DOHH2 (cell line): ENCODE data around the gene DUSP1.

Experiments
- H3F3A ChIP-seq: fragments of 200-600 bp; sonication (generic), shearing (Covaris generic); 2 replicates; pipeline ENCODE4 v1.6.0; 2016; ENCODE audit warnings: antibody characterized with exemption, mild to moderate bottlenecking; ENCODE audit not compliant: control insufficient read depth, insufficient read depth
- H3K27ac ChIP-seq: fragments of 200-600 bp; sonication (generic); 2 replicates; pipeline ENCODE4 v1.5.1; 2014; ENCODE audit warnings: low read depth, mild to moderate bottlenecking, low read length, moderate library complexity
- H3K27me3 ChIP-seq: fragments of 200-600 bp; sonication (generic); 2 replicates; pipeline ENCODE4 v1.6.1; 2014; ENCODE audit warnings: mild to moderate bottlenecking, low read length, mixed read lengths; ENCODE audit not compliant: control insufficient read depth
- H3K36me3 ChIP-seq: fragments of 200-600 bp; sonication (generic); 2 replicates; pipeline ENCODE4 v1.6.1; 2014; ENCODE audit warnings: mild to moderate bottlenecking, low read length, moderate library complexity, mixed read lengths; ENCODE audit not compliant: control insufficient read depth
- H3K4me1 ChIP-seq: fragments of 200-600 bp; sonication (generic); 2 replicates; pipeline ENCODE4 v1.6.1; 2014; ENCODE audit warnings: mild to moderate bottlenecking, low read length, mixed read lengths; ENCODE audit not compliant: control insufficient read depth
- H3K4me2 ChIP-seq: fragments of 200-600 bp; sonication (generic); 2 replicates; pipeline ENCODE4 v1.6.0; 2014; ENCODE audit warnings: mild to moderate bottlenecking, low read length, moderate library complexity
- H3K4me3 ChIP-seq: fragments of 200-600 bp; sonication (generic); 2 replicates; pipeline ENCODE4 v1.5.1; 2014; ENCODE audit warnings: mild to moderate bottlenecking, low read length, mixed read lengths
- H3K79me2 ChIP-seq: fragments of 200-600 bp; sonication (generic); 2 replicates; pipeline ENCODE4 v1.6.1; 2014; ENCODE audit warnings: mild to moderate bottlenecking, low read length, mixed read lengths; ENCODE audit not compliant: control insufficient read depth
- H3K9me2 ChIP-seq: fragments of 200-600 bp; sonication (generic); replicated peaks from 2 replicates; pipeline ENCODE4 v1.6.1; 2014; ENCODE audit warnings: mild to moderate bottlenecking, low read length, mixed read lengths; ENCODE audit not compliant: control insufficient read depth
- H3K9me3 ChIP-seq: fragments of 200-600 bp; sonication (generic); 2 replicates; pipeline ENCODE4 v1.6.1; 2014; ENCODE audit warnings: antibody characterized with exemption, low read length, mixed read lengths; ENCODE audit not compliant: control insufficient read depth, insufficient read depth
- H4K20me1 ChIP-seq: fragments of 200-600 bp; sonication (generic); 2 replicates; pipeline ENCODE4 v1.6.0; 2014; ENCODE audit warnings: low read depth, mild to moderate bottlenecking, antibody characterized with exemption, low read length, moderate library complexity; ENCODE audit not compliant: control insufficient read depth, insufficient read depth
- CTCF ChIP-seq: fragments of 200-600 bp; sonication (generic); IDR thresholded peaks from one replicate; pipeline ENCODE4 v1.5.1; 2014; ENCODE audit warnings: antibody characterized with exemption, mild to moderate bottlenecking, low read depth, low read length; ENCODE audit not compliant: poor library complexity, severe bottlenecking
- EZH2phosphoT487 ChIP-seq: fragments of 200-600 bp; sonication (generic); IDR thresholded peaks from 2 replicates; pipeline ENCODE4 v1.6.1; 2017; ENCODE audit warnings: borderline replicate concordance, mild to moderate bottlenecking, antibody characterized with exemption, low read length, moderate library complexity, mixed read lengths

The DUSP1 gene

DNA sequence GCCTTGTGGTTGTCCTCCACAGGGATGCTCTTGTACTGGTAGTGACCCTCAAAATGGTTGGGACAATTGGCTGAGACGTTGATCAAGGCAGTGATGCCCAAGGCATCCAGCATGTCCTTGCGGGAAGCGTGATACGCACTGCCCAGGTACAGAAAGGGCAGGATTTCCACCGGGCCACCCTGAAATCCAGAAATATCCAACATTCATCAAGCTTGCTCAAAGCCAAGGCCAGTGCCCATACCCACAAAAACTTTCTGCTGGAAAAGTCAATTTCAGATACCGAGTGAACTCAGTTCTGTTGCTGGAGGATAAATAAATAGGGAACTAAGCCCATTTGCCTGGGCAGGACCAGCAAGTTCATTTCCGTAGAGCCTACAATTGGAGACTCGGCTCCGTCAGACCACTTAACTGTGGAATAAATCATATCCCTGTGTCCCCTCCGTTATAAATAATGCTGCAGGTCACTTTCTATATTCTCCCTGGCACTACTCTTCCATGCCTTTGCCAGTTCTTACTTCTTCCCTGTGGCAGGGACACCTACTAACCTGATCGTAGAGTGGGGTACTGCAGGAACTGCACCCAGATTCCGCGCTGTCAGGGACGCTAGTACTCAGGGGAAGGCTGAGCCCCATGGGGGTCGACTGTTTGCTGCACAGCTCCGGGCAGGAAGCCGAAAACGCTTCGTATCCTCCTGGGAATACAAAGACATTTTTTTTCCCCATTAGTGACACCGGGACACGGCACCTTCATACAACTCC, 1.2 kb downstream of the DUSP1 start:
- Histone ChIP-seq H3K79me2 (peaks cover 5% of the 10 kb centered on the region; the same call in 1 of the 2 replicates), H3K4me1 (peaks cover 35% of the 10 kb centered on the region), H4K20me1 (no peaks in the 10 kb centered on the region), H3K9me3 (no peaks in the 10 kb centered on the region), H3K36me3 (peaks cover 9% of the 10 kb centered on the region; the same call in 1 of the 2 replicates), H3K27ac (no peak overlapping the region), H3K4me2 (peak overlapping the region; percentile 97), H3K4me3 (peak overlapping the region; percentile 82), H3K27me3 (peaks cover 5% of the 10 kb centered on the region; the same call in 1 of the 2 replicates), H3K9me2 (no peaks in the 10 kb centered on the region), H3F3A (peaks cover 3% of the 10 kb centered on the region; the same call in 1 of the 2 replicates)
- TF ChIP-seq CTCF (no peak), EZH2phosphoT487 (no peak)

DNA sequence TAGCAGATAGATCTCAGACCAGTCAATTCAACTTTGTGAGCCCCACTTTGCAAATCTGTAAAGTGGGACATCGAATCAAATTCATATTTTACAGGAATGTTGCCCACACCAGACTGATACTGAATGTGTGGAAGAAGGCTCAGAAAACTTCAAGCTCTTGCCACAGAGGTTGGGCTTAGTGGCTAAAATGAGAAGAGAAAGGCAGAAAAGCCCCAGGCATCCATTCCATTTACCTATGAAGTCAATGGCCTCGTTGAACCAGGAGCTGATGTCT, 1.7 kb downstream of the DUSP1 start:
- no peak for TF ChIP-seq EZH2phosphoT487
- TF ChIP-seq CTCF = no peak
- H3K9me2 ChIP-seq = no peaks in the 10 kb centered on the region
- peaks cover 9% of the 10 kb centered on the region; the same call in 1 of the 2 replicates for H3K36me3 ChIP-seq
- peak overlapping the region; percentile 97; the same call in 1 of the 2 replicates for H3K4me2 ChIP-seq
- H3F3A ChIP-seq = peaks cover 3% of the 10 kb centered on the region; the same call in 1 of the 2 replicates
- H4K20me1 ChIP-seq = no peaks in the 10 kb centered on the region
- peaks cover 39% of the 10 kb centered on the region for H3K4me1 ChIP-seq
- no peaks in the 10 kb centered on the region for H3K9me3 ChIP-seq
- H3K27me3 ChIP-seq = peaks cover 5% of the 10 kb centered on the region; the same call in 1 of the 2 replicates
- H3K27ac ChIP-seq = no peak overlapping the region
- H3K79me2 ChIP-seq = peaks cover 5% of the 10 kb centered on the region; the same call in 1 of the 2 replicates
- H3K4me3 ChIP-seq = no peak overlapping the region; the same call in 1 of the 2 replicates

GRCh38 chr5:172768573-172769341, 2.2 kb downstream of the DUSP1 start:
- peaks cover 39% of the 10 kb centered on the region for H3K4me1 ChIP-seq
- no peaks in the 10 kb centered on the region for H4K20me1 ChIP-seq
- H3F3A ChIP-seq = peaks cover 3% of the 10 kb centered on the region; the same call in 1 of the 2 replicates
- TF ChIP-seq CTCF (no peak), EZH2phosphoT487 (no peak)
- peaks cover 5% of the 10 kb centered on the region; the same call in 1 of the 2 replicates for H3K27me3 ChIP-seq
- H3K36me3 ChIP-seq = peaks cover 9% of the 10 kb centered on the region; the same call in 1 of the 2 replicates
- H3K27ac ChIP-seq = no peak overlapping the region
- H3K4me3 ChIP-seq = no peak overlapping the region
- H3K79me2 ChIP-seq = peaks cover 5% of the 10 kb centered on the region; the same call in 1 of the 2 replicates
- no peaks in the 10 kb centered on the region for H3K9me3 ChIP-seq
- H3K4me2 ChIP-seq = no peak overlapping the region
- H3K9me2 ChIP-seq = no peaks in the 10 kb centered on the region
